DMS114 treated with DMSO at 0.1 percent for 48 hours (cell line): ENCODE data around the gene PYGM.

Experiments
- DNase-seq: peaks from one replicate; lab custom pipeline; 2025; ENCODE audit not compliant: unreplicated experiment; lab: John Stamatoyannopoulos, UW

Gene PYGM

DNA sequence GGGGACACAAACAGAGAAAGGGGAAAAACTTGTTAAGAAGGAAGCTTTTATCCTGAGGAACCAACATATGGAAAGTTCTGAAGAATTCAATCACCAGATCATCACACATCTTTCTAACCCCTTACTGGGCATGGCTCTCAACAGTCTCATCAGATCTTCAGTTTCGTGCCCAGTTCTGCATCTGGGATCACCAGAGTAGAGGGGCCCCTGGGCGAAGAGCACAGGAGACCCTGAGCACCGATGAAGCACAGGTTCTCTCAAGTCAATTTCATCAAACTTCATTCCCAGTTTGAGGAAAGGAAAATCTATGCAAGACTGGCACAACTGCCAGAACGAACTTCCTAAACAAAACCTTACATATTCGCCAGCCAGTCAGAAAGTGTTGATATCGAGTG lies 8.5 kb upstream of the PYGM start:
- DNase-seq: no peak

DNA sequence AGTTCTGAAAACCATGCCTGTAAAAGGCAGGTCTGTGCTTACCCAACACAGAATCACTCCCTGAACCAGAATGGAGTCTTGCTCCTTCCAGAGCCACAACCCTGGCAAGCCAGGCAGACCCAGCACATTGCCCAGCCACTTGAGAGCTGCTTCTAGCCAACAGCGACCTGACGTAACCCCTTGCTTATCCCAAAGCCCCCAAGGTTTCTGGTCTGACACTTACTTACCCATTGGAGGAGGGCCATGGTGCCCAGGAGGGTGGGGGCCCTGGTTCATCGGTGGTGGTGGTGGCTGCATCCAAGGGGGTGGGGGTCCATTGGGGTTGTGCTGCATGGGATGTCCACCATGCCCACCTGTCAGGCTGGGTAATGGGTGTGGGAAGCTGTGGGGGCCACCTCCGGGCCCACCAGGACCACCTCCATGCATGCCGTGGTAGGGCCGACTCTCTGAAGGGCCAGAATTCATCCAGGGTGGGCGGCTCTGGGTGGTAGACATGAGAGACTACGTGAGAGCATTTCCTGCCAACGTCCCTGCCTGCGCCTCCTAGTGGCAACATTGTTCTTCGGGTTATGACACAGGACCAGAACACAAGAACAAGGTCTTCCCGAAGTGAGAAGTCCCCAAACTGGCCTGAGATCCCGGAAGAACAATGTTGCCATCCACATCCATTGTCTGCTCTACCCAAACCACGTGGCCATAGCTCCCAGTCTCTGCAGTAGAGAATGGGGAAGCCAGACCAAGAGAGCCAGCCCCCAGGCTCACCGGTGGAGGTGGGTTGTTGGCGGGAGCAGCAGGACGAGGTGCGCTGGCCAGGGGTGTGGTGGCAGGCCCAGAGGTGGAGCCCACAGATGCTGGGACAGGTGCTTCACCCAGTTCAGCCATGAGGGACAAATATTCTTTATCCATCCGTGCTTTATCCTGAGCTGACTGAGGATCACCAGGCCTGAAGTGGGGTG lies 7.8 kb upstream of the PYGM start:
- DNase-seq: peak; percentile 45

DNA sequence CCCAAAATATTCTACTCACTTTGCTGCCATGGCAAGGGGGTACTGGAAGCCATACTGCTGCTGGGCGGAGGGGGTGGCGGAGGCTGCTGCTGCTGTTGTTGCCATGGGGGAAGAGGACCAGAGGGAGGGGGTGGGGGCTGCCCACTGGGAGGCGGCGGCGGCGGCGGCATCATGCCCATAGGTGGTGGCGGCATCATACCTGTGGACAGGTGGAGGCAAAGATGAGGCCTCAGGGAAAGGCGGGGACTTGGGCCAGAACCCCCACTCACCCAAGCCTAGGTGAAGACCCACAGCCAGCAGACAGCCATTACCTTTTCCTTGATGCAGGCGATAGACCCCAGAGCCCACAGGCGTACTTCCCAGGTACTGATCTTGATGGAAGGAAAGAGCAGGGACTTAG lies 7.1 kb upstream of the PYGM start:
- DNase-seq: no peak

DNA sequence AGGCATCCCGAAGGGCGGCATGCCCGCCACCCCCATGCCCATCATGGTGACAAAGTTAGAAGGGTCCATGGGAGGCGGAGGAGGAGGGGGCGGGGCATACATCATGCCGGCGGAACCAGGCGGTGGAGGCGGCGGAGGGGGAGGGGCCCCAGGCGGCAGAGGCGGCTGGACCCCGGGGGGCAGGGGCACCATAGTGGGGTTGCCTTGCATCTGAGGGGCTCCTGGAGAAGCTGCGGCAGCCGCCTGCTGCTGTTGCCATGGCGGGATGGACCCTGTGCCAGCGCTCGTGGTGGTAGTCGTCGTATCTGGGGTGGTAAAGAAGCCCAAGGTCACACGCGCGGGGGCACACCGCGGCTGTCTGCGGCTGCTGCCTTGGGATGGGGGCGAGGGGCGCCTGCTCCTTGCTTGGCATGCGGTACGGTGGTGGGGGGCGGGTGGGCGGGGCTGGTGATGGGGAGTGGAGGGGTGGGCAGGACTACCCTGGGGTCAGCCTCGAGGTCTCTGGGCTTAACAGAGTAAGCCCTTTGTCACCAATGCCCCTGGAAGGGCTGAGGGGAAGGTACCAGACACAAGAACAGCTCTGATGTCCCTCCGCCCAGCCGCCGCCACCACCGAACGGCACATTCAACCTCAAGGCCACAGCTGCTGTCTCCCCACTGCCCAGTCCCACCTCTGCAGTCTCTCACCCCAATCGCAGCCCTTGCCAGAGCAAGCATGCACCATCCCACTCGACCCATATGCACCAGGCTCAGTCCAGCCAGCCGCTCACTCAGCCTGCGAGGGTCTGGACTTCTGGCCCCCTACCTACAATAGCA lies 6.3 kb upstream of the PYGM start:
- DNase-seq: no peak

DNA sequence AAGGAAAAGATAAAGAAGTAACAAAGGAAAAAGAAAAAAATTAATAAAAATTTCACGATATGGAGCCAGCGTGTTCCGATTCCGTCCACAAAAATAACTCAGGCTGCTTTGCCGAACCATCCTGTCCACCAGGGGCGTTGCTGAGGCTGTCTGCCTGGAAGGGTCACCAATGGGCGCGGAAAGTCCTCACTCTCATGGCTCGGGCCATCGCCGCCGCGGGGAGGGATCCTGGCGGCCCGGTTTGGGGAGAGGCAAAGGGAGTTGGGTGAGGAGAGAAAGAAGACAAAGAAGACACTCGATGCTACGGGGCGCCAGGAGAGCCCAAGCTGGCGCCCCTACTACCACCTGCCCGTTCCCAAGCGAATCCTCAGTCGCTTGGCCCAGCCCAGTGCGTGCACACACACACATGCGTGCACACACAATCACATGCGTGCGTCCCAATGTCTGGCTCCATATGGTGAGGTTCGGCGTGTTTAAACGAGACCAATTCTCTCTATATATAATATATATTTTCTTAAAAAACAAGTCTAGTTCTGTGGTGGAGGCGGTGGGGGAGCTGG lies 5.6 kb upstream of the PYGM start:
- DNase-seq: no peak

DNA sequence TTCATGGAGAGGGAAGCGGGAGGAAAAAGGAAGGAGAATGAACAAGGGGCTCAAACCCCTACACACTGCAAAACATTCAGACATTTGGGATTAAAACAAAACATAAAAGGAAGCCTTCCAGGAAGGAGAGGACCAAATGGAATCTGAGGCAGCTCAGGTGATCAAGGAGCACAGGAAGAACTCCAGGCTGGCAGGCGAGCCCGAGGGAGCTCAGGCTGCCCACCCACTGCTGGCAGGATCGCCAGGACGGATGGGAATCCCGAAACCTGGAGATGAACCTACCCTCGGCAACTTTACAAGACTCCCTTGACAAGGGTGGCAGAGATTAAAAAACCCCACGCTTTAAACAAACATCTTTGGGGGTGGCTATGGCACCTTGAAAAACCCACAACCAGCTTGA lies 5.0 kb upstream of the PYGM start:
- DNase-seq: no peak

DNA sequence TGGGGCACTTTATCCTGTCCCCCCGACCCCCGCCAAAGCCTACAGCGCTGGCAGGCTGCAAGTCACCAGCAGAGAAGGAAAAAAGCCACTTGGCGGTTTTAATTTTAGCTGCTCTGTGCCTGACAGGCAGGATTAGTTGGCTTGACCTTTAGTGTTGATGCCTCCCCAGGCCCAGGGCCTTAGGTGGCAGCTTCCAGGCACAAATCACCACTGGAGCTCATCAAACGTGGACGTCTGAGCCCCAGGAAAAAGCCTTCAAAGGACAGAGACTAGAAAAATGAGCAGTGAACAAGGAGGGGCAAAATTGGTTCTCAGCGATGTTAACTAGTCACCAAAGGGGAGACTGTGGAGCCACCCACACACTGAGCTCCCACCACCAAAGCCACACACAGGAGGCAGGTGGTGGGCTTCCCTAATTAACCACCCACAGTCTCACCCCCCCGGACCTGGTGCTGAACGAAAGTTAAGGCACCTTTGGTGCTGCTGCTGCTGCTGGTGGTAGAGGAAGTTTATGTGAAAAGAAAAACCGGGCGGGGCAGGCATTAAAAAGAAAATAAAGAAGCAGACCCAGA lies 4.4 kb upstream of the PYGM start:
- no peak for DNase-seq

- DNase-seq: no peak
Measured at GRCh38 chr11:64763526-64764039, 3.8 kb upstream of the PYGM start.

GRCh38 chr11:64762674-64763525 lies 3.1 kb upstream of the PYGM start:
- no peak for DNase-seq

- DNase-seq: no peak
Measured at GRCh38 chr11:64762277-64762673, 2.5 kb upstream of the PYGM start.

DNA sequence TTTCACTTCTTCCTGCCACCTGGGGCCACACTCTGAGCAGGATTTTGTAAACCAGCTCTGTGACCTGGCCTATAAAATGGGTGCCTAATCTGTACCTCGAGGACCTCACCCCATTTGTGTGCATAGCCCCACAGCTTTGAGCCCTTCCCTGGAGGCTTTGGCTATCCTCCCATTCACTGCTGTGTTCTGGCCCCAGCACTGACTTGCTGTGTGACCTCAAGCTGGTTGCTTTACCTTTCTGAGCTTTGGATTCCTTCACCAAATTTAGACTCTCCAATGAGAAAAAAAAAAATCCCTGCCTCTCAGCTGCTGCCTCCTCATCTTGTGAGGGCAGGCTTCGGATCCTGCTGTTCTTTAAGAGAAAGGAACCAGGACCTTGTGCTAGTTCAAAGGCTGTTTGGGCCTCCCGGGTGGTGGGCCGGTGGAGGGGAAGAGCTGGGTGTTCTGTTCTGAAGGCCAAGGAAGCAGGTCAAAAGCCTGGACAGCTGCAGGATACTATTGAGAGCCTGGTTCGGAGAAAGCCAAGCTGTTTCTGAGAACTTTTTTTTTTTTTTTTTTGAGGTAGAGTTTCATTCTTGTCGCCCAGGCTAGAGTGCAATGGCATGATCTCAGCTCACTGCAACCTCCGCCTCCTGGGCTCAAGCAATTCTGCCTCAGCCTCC lies 1.1 kb upstream of the PYGM start:
- no peak for DNase-seq

- no peak for DNase-seq
Measured at GRCh38 chr11:64759131-64759721, 548 bp downstream of the PYGM start.

DNA sequence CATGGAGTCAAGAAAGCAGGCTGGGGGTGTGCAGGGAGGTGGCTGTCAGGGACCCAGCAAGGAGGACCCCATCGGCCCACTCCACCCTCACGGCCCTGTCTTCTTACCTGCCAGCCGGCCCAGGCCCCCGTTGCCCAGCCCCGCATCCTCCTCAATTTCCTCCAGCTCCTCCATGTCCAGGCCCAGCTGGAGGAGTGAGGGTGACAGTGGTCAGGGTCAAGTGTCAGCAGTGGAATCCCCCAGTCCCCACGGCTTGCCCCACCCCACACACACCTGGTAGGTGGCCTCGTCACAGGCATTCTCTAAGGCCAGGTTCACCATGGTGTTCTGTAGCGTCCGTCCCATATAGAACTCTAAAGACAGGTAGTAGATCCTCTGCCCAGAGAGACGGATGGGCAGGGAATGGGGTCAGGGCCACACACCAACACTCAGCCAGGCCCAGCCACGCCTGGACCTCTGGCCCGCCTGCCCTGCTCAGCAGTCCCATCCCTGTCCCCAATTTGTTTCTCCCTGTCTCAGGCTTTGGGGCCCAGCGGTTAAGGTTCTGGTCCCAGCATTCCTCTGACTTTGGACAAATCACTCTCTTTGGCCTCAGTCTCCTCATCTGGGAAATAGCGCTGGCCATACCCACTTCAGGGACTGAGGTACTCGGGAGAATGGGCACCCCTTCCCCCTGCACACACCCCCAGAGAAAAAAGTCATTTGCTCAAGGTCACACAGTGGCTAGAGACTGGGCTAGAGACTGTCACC lies 1.3 kb downstream of the PYGM start:
- no peak for DNase-seq

DNA sequence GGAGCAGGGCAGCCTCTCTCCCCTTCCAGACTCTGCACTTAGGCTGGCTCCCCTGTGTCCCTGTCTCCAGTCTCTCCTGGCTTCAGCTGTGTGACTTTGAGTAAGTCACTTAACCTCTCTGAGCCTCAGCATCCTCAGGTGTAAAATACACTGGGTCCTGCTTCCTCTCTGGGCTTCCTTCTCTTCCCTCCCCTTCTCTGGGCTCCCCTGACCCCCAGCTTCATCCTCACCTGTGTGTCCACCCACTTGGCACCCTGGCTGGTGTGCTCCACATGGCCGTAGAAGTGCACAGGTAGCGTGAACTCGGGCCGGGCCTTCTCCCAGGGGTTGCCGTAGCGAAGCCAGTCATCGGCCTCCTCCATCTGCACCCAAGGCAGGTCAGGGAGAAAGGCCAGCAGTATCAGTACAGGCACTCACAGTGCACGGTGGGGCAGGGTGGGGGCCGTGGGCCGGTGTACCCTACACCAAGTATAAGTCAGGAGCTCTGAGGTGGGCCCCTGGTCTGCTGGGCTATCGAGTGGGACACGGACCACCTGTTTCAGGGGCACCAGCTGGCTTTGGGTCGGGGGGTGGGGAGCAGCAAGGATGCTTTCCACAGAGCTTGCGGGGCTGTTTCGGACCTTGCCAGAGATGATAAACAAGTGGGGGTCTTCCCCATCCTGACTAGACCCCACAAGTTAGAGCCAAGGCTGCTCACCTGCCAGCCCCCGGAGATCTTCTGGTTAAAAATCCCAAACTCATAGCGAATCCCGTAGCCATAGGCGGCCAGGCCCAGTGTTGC lies 2.0 kb downstream of the PYGM start:
- DNase-seq: no peak

GRCh38 chr11:64755681-64756361 lies 4.0 kb downstream of the PYGM start:
- DNase-seq: no peak

DNA sequence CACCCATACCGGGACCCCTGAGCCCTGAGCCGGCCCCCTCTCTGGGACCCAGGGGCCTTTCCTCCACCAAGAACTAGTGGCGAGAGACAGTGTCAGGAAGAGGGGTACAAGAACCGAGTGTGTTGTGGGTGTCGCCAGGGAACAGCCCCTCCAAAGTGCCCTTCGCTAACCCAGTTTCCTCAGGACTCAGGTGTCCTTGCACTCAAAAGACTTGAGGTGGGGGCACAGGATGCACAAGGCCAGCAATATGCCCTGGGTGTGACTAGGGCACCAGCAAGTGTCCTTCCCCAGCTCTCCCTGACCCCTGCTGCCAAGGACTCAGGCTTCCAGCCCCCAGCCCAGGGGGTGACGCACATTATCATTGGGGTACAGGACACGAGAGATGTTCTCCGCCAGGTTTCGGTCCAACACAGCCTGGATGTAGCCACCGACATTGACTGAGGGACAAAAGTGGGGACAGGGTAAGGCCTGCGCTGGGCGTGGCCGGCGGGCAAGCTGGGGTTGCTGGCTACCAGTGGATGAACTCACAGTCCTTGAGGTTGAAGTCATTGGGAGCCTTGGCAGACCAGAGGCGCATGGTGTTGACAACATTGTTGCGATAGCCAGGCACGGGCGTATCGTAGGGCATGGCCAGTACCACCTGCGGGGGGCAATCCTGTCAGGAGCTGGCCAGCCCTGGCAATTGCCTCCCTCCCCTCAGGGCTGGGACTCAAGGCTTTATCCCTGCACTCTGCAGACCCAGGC lies 4.7 kb downstream of the PYGM start:
- no peak for DNase-seq
